Testis (tissue), 2 donors: ENCODE results near the gene CFH.

ENCODE experiments used
- CTCF ChIP-seq, 3 experiments: fragments of 450-650 bp in 2 of 3; fragments of 200-600 bp in 1 of 3; sonication (generic) in 1 of 3; IDR thresholded peaks; one replicate each; pipeline ENCODE4 v1.5.1; 2016 to 2019; ENCODE audit warnings: antibody characterized with exemption in 3 of 3, mild to moderate bottlenecking in 2 of 3, moderate library complexity in 1 of 3
- POLR2A ChIP-seq: fragments of 450-650 bp; IDR thresholded peaks from one replicate; pipeline ENCODE4 v1.6.1; 2017; ENCODE audit warnings: antibody characterized with exemption, mild to moderate bottlenecking, moderate library complexity

DNA sequence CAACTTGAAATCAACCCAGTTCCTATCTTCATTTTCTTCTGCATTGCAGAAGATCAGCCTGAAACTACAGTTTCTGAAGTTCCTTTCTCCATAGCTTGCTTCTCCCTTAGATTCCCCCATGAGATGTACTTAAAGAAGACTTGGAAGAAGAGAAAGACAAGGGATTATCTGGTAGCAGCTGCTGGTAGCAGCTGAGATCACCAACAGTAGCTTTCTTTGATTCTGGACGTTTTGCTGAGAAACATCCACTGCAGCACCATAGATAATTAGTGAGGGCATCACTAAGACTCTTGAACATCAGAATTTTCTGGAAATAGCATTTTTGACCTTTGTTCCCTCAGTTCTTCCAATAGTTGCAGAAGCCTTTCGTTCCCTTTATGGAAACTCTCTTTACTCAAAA lies 122.3 kb downstream of the CFH start:
- TF ChIP-seq POLR2A = no peak
- TF ChIP-seq CTCF (IDR thresholded peaks at IDR 0.05) = no peak
